Measurements from ENCODE around the gene RAX2.
A peak's percentile ranks its signal among the peaks of the same experiment; 100 is the strongest.
"Not testable (repeated sequence)": the region's sequence is repeated elsewhere in the genome, so short reads cannot be mapped to it uniquely, and the experiment has no call there.

The RAX2 gene

GRCh38 chr19:3761382-3762129 lies 10.5 kb downstream of the RAX2 start, which contains the start of gene APBA3:
TSS of gene APBA3 (minus strand) at chr19:3761692. CDS start at chr19:3760264, 1,428 bp downstream.
- peak; percentile 94 to 95 for DNase-seq (ENCODE audit: low read depth in 1 of 2, low spot score in 1 of 2)

GRCh38 chr19:3760871-3761361 lies 11.1 kb downstream of the RAX2 start:
- no peak for DNase-seq (ENCODE audit: low read depth in 1 of 2, low spot score in 1 of 2)

- no peak for DNase-seq (ENCODE audit: low read depth in 1 of 2, low spot score in 1 of 2)
Observed at GRCh38 chr19:3759482-3760254, 12.4 kb downstream of the RAX2 start.

- not testable (repeated sequence) for DNase-seq (ENCODE audit: low read depth in 1 of 2, low spot score in 1 of 2)
Observed at GRCh38 chr19:3758297-3758696, 13.7 kb downstream of the RAX2 start.

- DNase-seq (ENCODE audit: low read depth in 1 of 2, low spot score in 1 of 2): not testable (repeated sequence)
Observed at GRCh38 chr19:3757705-3758104, 14.3 kb downstream of the RAX2 start.

DNA sequence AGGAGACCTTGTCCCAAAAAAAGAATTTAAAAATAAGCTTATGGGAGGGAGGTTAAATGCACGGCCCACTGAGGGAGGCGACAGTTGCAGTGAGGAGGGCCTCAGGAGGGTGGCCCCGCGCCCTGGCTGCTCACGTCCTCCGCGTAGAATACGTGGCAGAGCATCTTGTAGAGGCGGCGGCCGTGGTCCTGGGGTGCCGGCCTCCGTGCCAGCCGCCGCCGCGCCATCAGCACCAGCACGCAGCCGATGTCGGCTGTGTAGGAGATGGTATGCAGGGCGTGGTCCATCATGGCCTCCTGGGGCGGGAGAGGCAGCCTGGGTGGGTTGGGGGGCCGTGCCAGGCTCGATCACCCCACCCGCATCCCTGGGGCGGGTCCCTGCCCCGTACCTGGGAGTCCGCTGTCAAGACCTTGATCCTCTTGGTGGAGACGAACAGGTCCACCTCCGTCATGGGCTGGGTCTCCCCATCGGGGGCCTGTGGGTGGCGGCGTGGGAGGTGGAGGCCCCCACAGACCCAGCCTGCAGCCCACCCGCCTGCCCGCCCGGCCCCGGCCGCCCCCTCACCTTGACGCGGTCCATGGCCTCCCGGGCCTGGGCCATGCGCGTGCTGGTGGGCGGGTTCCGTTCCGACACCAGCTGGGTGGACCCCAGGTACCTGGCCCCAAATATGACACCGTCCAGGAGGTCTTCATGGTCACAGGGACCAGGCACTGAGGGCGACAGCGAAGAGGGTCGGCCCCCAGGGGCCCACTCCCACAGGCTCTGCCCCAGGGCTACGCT lies 18.2 kb downstream of the RAX2 start:
- DNase-seq (ENCODE audit: low read depth in 1 of 2, low spot score in 1 of 2): no peak

DNA sequence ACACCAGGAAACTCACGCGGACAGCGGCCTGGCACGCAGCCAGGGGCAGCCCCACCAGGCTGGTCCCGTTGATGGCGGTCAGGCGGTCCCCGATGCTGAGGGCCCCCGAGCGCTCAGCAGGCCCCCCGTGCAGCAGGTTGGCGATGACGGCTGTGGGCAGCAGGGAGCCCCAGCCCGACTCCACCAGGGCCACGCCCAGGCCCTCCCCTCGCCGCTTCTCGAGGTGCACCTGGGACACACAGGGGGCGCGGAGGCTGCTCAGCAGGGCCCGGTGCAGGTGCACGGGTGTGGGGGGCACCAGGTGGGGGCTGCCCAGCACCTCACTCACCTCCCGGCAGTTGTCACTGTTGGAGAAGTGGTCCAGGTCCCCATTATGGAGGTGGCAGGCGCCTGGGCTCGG lies 19.5 kb downstream of the RAX2 start:
- no peak for DNase-seq (ENCODE audit: low read depth in 1 of 2, low spot score in 1 of 2)

DNA sequence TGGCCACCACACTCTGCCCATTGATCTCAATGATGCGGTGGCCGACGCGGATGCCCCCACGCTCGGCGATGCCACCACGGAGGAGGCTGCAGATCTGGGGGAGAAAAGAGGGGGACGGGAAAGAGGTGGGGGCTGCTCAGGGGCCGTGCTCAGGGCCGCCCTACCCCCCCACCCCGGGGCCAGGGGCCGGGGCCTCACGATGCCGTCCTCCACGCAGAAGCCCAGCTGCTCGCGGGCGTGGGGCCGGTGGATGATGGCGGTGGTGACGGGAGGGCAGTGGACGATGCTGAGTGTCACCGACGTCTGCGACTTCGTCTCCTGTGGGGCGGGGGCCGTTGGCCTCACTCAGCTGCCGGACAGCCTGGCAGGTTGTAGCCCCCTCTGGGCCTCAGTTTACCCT lies 20.8 kb downstream of the RAX2 start:
- DNase-seq (ENCODE audit: low read depth in 1 of 2, low spot score in 1 of 2): no peak

- no peak for DNase-seq (ENCODE audit: low read depth in 1 of 2, low spot score in 1 of 2)
Observed at GRCh38 chr19:3750211-3750610, 21.8 kb downstream of the RAX2 start.

DNA sequence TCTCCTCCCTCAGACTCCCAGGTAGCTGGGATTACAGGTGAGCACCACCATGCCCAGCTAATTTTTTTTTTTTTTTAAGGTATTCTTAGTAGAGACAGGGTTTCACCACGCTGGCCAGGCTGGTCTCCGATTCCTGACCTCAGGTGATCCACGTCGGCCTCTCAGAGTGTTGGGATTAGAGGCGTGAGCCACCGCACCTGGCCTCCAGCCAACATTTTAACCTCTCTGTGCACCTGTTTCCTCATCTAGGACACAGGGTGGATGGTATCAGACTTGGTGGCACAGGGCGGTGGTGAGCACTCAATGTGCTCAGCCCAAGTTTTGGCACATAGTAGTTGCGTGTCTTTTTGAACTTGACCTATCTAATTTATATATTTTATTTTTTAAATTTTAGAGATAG lies 23.1 kb downstream of the RAX2 start:
- no peak for DNase-seq (ENCODE audit: low read depth in 1 of 2, low spot score in 1 of 2)

GRCh38 chr19:3746371-3747056 lies 25.5 kb downstream of the RAX2 start:
- no peak for DNase-seq (ENCODE audit: low read depth in 1 of 2, low spot score in 1 of 2)

DNA sequence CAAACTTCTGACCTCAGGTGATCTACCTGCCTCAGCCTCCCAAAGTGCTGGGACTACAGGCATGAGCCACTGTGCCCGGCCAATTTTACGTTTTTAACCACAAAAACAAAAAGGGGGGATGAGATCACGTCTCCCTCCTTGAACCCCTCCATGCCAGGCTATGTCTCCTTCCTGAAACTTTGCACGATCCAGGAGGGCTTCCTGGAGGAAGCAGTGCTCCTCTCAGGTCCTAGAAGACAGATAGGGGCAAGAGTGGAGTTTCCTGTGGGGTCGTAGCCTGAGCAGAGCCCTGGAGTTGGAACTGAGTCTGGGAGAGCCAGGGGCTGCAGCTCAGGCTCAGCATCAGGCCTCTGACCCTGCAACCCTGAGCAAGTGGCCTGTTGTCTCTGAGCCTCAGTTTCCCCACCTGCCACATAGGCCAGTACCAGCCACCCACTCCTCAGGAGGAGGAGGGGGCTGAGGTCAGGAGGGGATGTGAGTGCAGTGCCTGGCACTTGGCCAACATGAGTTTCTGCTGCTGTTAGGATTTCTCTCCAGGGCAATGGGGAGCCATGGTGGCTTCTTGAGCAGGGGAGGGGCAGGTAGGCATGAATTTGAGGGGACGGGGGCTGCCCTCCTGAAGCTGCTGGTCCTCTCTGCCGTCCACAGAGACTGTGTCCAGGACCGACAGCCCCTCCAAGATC lies 26.5 kb downstream of the RAX2 start:
- DNase-seq (ENCODE audit: low read depth in 1 of 2, low spot score in 1 of 2): no peak

GRCh38 chr19:3743486-3743885 lies 28.5 kb downstream of the RAX2 start:
- no peak for DNase-seq (ENCODE audit: low read depth in 1 of 2, low spot score in 1 of 2)

GRCh38 chr19:3740431-3740830 lies 31.6 kb downstream of the RAX2 start:
- DNase-seq (ENCODE audit: low read depth in 1 of 2, low spot score in 1 of 2): no peak

- no peak for DNase-seq (ENCODE audit: low read depth in 1 of 2, low spot score in 1 of 2)
Observed at GRCh38 chr19:3738477-3739220, 33.4 kb downstream of the RAX2 start.

- DNase-seq (ENCODE audit: low read depth in 1 of 2, low spot score in 1 of 2): no peak
Observed at GRCh38 chr19:3737487-3738205, 34.4 kb downstream of the RAX2 start.

- no peak for DNase-seq (ENCODE audit: low read depth in 1 of 2, low spot score in 1 of 2)
Observed at GRCh38 chr19:3736106-3736724, 35.8 kb downstream of the RAX2 start.

- no peak for DNase-seq (ENCODE audit: low read depth in 1 of 2, low spot score in 1 of 2)
Observed at GRCh38 chr19:3734310-3734600, 37.8 kb downstream of the RAX2 start.
